Activated CD4-positive, alpha-beta T cell treated with anti-CD3 and anti-CD28 coated beads, Interleukin-2, Interleukin-6, amounts not matched to agents 100 ng/mL and 50 ng/mL, durations not matched to agents 16 hours and 8 hours (primary cell): ENCODE data around the gene CDRT4.
"Not testable (repeated sequence)": the region's sequence is repeated elsewhere in the genome, so short reads cannot be mapped to it uniquely, and the experiment has no call there.

ENCODE experiments used
- DNase-seq: peaks from one replicate; pipeline ENCODE4 v3.0.0-alpha.2; 2020

The CDRT4 gene

DNA sequence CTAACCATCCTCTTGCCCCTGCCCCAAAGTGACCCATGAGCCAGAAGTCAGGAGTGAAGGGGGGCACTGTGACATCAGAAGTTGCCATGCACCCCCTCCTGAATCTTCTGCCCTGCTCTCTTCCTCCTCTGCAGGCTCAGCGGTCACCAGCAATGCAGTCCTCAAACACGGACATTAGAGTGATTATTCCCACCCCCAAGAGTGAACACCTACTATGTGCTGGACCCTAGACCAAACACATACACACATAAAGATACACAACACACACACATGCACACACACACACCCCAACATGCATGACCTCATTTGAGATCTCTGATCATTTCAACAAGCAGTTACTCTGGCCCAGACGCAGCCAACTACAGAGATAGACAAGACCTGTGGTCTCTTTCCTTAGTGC, at the start of gene CDRT4:
Gene CDRT4 (minus strand): TSS at position 30 of the 400 bp plus-strand sequence. CDS start 27,383 bp downstream, outside the sequence.
- no peak for DNase-seq

DNA sequence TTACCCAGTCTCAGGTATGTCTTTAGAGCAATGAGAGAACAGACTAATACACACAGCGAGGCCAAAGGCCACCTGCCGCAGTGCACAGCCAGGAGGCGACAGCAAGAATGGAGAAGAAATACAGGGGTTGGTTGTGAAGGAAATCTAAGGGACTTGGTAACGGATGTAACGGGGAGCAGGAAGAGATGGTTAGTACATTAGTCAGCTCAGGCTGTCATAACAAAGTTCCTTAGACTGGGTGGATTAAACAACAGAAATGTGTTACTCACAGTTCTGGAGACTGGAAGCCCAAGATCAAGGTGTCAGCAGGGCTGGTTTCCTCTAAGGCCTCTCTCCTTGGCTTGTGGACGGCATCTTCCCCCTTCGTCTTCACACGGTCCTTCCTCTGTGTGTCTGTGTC, 48.7 kb upstream of the CDRT4 start:
- DNase-seq, result no peak

DNA sequence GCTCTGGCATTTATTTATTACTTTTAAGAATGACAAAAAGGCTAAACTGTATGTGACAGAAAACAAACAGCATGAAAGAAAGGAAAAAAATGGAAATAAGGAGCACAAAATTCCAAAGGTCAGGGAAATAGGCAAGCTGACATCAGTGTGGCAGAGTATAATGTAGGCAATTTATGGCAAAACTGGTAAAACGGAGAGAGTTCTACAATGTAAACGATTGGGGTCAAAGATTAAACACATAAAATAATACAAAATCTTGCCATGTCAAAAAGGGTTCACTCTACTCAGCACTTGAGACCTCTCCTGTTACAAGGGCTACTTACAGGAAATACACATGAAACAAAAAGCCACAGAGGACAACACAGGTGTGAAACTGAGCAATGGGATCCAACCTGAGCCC, 47.0 kb upstream of the CDRT4 start:
- no peak for DNase-seq

DNA sequence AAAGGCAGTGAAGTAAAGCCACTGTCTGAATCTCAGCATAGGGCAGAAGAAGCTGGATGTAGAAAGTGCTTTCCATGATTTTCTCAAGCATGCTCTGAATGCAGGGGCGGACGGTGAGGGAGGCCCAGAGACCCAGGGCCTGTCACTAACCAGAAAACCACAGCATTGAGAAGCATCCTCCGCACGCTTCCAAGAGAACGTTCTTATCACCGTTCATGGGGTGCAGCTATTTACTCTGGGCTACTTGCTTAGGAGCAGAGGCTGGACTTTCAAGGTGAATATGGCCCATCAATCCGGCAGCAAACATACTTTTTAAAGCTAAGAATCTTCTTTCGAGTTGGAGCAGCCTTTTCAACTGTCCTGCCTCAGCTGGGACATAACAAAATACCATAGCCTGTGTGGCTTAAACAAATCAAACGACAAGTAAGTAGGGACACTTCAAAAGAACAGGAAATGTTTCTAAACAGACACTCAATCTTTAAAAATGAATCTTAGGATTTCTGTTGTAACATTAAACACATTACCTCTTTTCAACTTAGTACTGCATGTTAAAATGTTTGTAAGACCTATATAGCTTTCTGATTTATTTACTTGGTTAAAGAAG, 46.5 kb upstream of the CDRT4 start:
- DNase-seq, result no peak

DNA sequence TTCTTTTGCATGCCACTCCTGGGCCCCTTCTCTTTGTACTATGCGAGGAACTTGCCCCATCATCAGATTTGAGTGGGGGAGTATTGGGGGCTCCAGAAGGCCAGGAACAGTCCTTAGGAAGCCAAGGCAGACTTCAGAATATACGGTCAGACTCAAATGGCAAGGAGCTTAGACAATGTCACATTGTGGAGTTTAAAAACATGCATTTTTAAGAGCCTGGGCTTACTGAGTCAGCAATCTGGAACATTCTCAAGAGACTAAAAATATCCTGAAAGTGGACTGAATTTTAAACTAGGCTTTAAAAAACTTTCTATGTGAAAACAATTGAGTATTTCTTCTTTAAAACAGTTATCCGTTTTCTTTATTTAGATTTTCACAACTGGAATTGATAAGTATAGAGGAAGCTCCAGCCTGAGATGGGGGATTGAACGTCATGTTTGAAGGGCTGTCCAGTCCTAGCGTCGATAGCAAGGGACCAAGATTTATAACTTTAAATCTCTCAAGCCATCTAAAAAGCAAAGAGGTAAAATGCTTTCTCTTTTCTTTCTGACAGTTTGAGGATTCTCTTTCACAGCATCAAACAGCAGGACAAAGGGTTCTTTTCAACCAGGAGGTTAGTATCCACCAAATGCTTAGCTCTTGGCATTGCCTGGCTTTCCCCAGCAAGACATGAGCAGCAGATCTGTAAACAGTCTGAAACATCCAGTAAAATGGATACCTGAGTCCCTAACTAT, 45.8 kb upstream of the CDRT4 start:
- no peak for DNase-seq

DNA sequence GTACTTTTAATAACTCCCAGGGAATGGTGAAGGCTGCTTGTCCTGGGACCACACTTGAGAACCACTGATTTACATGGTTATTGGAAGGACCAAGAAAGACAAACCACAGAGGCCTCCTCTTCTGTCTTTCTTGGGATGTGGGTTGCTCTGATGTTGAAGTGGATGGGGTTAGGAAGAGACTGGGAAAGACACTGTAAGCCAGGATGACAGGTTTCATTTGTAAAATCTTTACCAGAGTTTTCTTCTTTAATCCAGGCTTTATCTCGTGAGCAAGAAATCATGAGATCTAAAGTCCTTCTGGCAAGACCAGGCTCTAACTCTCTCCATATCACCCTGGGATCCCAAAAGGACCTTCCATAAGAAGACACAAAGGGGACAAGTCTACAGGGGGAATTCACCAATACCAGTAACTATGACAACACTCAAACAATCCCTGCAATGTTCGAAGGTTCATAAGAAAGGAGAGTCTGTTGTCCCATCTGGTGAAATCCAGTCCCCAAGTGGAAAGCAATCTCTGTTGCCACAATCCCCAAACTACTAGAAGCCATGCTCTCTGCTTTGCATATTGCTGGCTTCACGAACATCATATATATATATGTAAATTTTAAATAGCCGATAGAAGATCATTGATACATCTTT, 44.8 kb upstream of the CDRT4 start:
- DNase-seq, result no peak

DNA sequence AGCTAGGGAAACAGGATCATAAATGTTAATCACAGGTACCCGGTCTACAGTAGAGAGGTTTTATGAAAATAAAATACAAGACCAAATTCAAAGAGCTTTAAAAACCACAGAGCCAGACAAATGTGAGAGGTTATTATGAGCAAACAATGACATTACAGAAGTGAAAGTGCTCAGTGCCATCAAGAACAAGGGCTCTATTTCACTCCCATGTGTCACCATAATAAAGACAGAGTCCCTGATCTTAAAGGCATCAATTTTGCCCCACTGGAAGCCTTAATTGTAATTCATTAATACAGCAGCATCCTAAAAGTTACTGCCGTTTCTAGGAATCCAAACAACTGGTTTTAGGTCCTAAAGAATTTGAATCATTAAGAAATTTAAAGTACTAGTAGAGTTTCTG, 43.7 kb upstream of the CDRT4 start:
- no peak for DNase-seq

DNA sequence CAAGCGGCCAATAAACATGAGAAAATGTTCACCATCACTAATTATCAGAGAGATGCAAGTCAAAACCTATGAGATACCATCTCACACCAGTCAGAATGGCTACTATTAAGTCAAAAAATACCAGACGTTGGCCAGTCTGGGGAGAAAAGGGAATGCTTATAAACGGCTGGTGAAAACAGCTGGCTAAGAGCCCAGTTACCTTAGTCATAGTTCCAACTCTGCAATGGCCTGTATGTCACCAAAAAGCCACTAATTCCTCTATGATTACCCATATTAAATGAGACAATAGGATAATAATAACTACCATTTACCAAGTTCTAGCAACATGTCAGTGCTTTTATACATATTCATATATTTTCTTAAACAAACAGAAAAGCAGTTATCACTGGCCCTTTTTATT, 42.9 kb upstream of the CDRT4 start:
- no peak for DNase-seq

DNA sequence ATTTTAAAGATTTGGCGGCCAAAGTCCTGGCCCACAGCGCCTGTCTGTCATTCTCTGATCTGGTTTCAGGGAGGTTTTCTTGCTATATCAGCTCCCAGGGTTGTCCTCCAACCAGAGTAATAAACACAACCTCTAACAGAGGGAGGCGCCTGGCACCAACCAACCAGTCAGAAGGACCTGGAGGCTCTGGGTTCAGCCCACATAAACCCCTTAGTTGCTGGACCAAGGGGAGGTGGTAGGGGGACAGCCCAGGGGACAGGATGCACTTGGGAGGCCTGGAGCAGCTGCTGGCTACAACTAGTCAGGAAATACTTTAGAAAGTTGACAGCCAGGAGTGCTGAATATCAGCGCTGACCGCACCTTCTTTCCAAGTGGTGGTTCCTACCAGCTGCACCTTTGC, 41.7 kb upstream of the CDRT4 start:
- DNase-seq, result no peak

DNA sequence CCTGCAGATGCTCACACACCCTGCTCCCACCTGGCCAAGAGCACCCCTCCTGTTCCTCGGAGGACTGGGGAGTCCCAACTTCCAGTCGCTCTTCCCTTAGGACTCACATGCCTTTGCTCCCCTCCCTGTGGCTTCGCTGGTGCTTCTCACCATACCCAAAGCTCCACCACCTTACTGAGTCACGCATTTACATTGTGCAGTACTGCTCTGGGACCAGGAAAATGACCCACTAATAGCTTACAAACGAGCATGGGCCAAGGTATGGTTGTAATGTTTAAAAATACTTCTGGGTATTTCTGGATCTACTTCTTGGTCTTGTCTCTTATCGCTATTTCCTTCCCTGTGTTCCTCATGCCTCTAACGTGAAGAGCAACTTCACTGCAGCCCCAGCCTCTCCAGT, 41.0 kb upstream of the CDRT4 start:
- DNase-seq, result no peak

DNA sequence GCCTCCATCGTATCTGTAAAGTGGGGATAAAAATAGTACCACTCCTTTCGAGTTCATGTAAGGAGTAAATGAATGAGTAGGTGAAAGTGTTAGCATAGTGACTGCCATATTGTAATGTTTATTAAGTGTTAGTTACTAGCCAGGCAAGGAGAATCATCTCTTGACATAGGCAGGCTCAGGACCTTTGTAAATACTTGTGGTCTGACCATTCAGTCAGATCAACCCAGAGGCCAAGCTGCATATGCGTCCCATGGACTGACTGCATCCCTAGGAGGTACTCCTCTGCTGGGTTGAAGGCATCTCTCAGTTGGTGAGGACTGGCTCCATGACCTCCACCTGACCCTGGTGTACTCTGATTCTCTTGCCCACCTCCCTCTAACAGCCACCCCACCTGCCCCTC, 40.5 kb upstream of the CDRT4 start:
- no peak for DNase-seq

DNA sequence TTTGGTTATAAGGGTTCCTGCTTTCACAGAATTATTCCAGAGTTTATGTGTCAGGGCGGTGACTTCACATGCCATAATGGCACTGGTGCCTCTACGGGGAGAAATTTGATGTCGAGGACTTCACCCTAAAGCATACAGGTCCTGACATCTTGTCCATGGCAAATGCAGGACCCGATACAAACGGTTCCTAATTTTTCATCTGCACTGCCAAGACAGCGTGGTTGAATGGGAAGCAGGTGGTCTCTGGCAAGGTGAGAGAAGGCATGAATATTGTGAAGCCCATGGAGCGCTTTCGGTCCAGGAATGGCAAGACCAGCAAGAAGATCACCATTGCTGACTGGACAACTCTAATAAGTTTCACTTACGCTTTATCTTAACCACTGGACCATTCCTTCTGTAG, 39.6 kb upstream of the CDRT4 start:
- DNase-seq, result no peak

DNA sequence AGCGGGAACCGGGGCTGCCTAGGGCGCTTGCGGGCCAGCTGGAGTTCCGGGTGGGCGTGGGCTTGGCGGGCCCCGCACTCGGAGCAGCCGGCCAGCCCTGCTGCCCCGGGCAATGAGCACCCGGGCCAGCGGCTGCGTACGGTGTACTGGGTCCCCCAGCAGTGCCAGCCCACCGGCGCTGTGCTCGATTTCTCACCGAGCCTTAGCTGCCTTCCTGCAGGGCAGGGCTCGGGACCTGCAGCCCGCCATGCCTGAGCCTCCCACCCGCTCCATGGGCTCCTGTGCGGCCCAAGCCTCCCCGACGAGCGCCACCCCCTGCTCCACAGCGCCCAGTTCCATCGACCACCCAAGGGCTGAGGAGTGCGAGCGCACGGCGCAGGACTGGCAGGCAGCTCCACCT, 38.3 kb upstream of the CDRT4 start:
- DNase-seq, result not testable (repeated sequence)

DNA sequence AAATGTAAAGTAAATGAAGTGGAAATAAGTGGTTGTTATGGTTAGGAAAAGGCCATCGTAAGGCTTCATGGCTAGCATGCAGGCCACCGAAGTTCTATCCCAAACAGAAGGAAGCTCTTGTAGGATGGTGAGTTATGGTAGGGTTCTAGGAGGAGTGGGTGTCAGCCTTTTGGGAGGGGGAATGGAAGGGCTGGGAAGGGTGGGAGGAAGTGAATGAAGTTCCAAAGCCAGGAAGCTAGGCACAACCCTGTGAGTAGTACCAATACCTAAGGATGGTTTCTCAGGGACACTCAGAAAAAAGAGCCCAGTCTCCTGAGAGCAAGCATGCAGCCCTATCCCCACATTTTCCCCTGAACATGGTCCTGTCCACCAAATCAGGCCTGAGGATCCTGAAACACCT, 36.3 kb upstream of the CDRT4 start:
- DNase-seq, result no peak

DNA sequence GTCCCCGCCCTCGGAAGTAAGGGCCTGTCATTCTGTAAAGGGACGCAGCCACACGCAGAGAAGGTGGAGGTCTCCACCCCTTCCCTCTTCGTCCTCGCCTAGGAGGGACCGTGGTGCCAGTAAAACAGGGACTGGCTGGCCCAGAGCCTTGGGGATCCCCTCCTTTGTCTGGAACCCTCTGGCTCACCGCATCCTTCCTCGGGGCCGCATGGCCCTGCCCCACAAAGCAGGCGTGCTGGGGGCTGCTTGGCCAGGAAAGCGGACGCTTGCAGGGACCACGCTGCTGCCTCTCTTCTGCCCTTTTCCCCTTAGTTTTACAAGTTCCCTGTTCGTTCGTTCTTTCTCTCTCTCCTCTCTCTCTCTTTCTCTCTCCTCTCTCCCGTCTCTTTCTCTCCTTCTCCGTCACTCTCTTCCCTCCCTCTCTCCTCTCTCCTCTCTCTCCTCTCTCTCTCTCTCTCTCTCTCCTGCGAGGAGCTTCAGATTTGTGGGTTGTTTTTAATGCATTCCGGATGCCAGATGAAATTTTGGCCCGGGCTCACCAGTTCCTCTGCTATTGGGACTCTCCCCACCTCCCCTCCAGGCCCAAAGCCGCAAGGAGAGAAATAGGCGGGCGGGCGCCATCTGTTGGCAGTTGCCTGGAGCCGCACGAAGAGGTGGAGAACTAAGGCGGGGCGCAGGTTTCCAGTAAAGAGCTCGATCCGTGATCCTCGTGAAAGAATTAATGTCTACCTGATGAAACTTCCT, 35.1 kb upstream of the CDRT4 start:
- peak; percentile 81 for DNase-seq

DNA sequence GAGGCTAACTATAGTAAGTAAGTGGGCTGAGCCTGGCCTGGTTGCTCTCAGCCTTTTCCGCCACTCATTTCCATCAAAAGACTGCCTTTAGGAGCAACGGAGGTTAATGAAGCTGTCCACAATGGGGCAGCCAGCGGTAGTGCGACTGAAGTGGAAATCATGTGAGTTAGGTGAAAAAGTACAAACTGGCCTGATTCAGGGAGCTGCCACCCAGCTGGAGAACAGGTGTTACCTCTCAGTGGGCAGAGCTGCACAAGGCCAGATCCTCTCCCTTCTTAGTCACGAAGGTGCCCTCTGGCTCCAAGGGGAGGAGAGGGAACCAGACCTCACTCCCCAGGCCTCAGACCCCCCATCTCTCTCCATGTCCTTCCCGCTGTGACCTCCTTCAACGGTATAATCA, 34.4 kb upstream of the CDRT4 start:
- no peak for DNase-seq

DNA sequence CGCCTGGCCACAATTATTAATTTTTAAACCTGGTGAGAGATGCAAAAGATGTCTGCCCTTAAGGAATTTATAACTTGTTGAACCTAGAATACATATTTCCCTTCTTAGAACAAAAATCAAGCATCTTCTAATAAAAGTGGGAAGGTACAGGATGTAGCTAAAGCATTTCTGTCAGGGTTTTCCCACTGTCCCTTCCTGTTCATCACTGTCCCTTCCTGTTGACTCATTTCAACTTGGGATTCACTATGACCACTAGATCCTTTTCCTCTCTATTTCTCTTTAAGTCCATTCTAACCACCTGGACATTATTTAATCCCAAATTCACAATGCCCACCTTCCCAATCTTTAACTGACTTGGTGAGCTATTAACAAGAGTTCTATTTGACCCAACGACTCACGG, 33.9 kb upstream of the CDRT4 start:
- DNase-seq, result no peak

DNA sequence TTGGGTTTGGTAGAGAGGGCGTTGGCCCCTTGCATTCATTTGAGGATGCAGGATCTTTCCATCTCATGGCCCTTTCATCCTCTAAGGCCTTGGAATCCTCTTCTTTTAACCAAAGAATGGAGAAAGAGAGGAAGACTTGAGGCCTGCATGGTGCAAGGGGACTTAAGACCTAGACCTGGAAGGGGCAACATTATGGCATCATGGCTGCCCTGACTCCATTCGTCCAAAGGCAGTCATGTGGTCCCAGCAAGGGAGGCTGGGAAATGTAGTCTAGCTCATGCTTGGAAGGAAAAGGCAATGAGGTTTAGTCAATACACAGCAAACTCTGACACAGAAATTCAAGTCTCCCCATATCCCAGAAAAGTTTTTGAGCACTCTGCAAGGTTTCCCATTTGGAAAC, 30.7 kb upstream of the CDRT4 start:
- DNase-seq, result no peak

DNA sequence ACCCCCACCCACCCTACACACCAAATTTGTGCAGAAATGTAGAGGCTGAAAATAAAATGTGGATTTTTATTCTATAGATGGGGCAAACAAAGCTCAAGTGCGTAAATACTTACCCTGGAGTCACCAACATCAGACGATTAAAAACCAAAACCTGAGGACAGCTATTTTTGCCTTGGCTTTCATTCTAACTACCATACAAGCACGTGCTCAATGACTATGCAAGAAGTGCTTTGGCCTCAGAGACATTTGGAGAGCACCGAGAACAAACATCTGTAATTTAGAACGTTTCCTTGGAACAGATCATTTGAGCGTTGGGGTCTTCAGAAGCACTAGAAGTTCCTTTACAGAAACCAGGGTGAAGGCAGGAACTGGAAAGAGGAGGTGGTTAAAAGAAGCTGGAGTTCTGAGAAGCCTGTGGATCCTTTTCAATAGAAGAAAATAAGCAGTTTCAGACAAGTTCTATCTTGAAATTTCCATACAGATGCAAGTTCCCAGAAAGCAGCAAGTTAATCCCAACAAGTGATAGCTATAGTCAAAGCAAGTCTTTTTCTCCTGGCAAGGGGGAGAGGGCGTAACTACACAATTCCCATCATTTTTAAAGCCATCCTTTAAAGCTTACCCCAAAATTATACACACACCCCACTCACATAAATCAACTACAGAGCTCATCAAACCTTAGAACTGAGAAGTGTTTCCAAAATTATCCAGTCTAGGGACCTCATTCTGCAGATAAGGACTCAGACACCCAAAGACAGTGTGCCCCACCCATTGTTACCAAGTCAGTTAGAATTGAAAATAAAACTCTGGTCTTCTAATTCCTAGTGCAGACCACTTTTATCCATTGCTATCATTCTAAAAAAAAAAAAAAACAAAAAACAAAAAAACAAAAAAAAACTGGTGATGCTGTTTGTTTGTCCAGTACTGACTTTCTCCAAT, 29.6 kb upstream of the CDRT4 start:
- no peak for DNase-seq

DNA sequence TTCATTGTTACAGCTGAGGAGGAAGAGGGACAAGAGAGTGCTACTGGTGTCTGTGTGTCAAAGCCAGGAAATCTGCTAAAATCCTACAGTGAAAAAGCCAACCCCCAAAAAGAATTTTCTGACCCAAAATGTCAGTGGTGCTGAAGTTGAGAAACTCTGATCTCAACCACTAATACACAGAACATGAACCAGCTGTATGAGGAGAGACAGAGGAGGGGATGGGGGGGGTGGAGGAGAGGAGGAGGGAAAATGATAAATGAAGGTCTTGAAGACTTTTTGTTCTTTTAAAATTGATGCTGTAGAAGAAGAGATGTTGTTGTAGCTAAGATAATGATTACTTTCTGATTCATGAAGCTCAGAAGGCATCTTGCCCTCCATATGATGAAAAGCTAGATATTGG, 27.4 kb upstream of the CDRT4 start:
- no peak for DNase-seq

DNA sequence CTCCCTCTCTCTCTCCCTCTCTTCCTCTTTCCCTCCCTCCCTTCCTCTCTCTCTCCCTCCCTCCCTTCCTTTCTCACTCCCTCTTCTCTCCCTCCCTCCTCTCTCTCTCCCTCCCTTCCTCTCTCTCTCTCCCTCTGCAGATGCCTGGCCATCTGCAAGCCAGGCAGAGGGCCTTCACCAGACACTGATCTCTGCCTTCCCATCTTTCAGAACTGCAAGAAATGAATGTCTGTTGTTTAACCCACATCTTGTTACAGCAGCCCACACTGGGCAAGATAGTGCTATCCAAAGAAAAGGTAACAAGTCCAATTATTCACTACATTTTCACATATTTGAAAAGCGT, 26.2 kb upstream of the CDRT4 start:
- DNase-seq, result no peak

DNA sequence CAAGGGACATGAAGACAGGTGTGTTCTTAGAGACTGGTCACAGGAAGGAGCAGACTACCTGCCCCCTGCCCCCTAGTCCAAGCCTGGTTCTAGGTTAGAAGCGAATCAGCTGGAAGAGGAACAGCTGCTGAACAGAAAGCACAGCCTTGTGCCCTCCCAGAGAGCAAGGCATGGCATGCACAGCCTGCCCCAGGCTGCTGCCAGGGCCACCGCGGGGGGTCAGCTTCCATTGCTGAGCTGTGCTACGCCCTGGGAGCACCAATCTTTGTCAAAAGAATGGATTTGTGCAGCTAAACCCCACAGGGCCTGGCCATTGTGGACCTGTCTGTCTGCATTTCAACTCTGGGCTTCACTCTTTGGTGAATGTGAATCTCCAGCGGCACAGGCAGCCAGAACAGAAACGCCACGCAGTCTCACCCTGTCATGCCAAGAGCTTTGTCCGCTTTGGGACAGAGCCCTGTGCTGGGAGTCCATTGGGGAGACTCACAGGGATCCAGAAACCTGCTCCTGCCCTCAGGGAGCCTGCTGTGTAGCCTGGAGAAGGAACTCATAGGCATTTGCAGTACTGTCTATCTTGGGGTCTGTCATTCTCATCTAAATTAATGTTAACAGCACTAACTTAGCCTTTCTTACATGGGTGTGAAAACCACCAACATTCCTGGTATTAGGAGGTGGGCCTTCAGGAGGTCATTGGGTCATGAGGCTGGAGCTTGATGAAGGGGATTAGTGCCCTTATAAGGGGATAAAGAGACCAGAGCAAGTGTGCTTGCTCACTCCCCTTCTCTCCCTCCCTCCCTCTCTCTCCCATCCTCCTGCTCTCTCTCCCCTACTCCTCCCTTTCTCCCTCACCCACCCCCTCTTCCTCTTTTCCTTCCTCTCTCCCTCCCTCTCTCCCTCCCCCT, 25.6 kb upstream of the CDRT4 start:
- no peak for DNase-seq
